Subcutaneous adipose tissue (tissue), 4 donors: Measurements from ENCODE around the gene EXOC4. TPM values are rescaled to one million over a fixed set of nuclear protein-coding genes. Genes with fewer than 3 reads are reported as not detected.

ENCODE experiments used
- CTCF ChIP-seq: fragments of 450-650 bp; IDR thresholded peaks from one replicate; pipeline ENCODE4 v1.5.1; 2016; ENCODE audit warnings: low read depth, mild to moderate bottlenecking, control low read depth, antibody characterized with exemption, moderate library complexity
- total RNA-seq, 4 donors: library from RNA; depleted of rRNA; stranded (reverse); fragments of >200 nt; gene quantifications; one replicate each; pipeline ENCODE4 v1.1.0, GENCODE V29; 2016

Gene EXOC4
- total RNA-seq, 4 donors from 2014 or later: 62.9 to 84.3 (median 77.3) TPM

GRCh38 chr7:133770863-133771492, 518.1 kb downstream of the EXOC4 start:
- TF ChIP-seq CTCF: no peak

GRCh38 chr7:133771788-133772419, 519.0 kb downstream of the EXOC4 start:
- TF ChIP-seq CTCF: no peak

GRCh38 chr7:133773601-133774000, 520.7 kb downstream of the EXOC4 start:
- TF ChIP-seq CTCF: no peak

- no peak for TF ChIP-seq CTCF
Observed at GRCh38 chr7:133775201-133775600, 522.3 kb downstream of the EXOC4 start.

DNA sequence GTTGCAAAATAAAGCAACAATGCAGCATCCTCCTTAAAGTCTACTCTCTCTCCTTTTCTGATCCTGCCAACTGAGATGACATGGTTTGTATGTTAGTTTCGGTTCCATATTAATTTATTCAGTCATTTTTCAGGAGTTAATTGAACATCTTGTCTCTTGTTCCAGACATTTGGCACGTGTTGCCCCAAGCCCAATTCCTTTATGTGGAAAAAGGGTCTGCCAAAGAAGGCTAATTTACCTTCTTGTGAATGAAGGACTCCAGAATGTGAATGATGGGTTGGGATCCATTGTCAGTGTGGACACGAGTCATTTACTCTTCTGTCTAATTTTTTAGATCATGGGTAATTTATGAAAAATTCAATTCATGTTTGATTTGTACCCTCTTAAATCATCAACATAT, 523.4 kb downstream of the EXOC4 start:
- TF ChIP-seq CTCF: no peak

DNA sequence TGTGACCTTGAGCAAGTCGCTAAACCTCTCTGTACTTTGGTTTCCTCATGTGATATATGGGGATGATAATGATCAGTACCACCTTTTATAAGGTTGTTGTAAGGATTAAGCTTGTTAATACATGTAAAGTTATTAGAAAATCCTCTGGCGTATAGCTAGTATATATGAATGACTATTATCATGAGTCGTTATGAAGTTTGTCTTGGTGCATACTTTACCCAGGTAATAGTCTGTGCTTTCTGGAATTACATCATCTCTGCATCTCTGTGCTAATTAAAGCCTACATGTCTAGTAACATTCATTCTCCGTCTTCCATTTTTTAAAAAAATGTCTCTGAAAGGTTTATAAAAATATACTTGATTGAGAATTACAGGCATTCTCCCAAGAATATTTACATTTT, 524.8 kb downstream of the EXOC4 start:
- TF ChIP-seq CTCF: no peak

DNA sequence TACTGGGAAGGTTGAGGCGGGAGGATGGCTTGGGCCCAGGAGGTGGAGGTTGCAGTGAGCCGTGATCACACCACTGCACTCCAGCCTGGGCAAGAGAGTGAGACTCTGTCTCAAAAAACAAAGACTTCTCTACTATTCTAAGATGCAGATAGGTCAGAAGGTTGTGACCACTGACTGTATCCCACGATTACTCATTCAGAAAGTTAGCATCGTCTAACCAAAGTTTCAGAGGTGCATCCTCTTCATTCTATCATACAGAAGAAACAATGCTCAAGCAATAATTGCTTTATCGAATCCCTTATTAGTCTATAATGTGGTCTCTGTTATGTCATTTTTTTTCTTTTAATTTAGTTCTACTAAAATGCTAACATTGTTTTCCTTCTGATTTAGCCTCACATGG, 525.6 kb downstream of the EXOC4 start:
- TF ChIP-seq CTCF: no peak
